Stimulated activated CD8-positive, alpha-beta memory T cell treated with anti-CD3 and anti-CD28 coated beads, Interleukin-7, amount 100 ng/mL, for 1 hour (primary cell): ENCODE measurements around the gene GBF1.
"Not testable (repeated sequence)": the region's sequence is repeated elsewhere in the genome, so short reads cannot be mapped to it uniquely, and the experiment has no call there.

ENCODE experiments used
- DNase-seq, 2 donors: peaks; one replicate each; pipeline ENCODE4 v3.0.0-alpha.2; 2020; ENCODE audit warnings: low read depth in 2 of 2

Gene GBF1, protein sequence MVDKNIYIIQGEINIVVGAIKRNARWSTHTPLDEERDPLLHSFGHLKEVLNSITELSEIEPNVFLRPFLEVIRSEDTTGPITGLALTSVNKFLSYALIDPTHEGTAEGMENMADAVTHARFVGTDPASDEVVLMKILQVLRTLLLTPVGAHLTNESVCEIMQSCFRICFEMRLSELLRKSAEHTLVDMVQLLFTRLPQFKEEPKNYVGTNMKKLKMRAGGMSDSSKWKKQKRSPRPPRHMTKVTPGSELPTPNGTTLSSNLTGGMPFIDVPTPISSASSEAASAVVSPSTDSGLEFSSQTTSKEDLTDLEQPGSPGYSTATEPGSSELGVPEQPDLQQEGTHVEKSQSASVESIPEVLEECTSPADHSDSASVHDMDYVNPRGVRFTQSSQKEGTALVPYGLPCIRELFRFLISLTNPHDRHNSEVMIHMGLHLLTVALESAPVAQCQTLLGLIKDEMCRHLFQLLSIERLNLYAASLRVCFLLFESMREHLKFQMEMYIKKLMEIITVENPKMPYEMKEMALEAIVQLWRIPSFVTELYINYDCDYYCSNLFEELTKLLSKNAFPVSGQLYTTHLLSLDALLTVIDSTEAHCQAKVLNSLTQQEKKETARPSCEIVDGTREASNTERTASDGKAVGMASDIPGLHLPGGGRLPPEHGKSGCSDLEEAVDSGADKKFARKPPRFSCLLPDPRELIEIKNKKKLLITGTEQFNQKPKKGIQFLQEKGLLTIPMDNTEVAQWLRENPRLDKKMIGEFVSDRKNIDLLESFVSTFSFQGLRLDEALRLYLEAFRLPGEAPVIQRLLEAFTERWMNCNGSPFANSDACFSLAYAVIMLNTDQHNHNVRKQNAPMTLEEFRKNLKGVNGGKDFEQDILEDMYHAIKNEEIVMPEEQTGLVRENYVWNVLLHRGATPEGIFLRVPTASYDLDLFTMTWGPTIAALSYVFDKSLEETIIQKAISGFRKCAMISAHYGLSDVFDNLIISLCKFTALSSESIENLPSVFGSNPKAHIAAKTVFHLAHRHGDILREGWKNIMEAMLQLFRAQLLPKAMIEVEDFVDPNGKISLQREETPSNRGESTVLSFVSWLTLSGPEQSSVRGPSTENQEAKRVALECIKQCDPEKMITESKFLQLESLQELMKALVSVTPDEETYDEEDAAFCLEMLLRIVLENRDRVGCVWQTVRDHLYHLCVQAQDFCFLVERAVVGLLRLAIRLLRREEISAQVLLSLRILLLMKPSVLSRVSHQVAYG (N-terminal part only)

GRCh38 chr10:102245082-102245931 is at the start of gene GBF1:
GBF1 (plus strand) TSS chr10:102245532; CDS start chr10:102258939, 13,407 bp downstream.
- peak; percentile 68 to 70 for DNase-seq

- DNase-seq: no peak
Measured at GRCh38 chr10:102196893-102197292, 48.4 kb upstream of the GBF1 start.

- DNase-seq: no peak
Measured at GRCh38 chr10:102198027-102198426, 47.3 kb upstream of the GBF1 start.

DNA sequence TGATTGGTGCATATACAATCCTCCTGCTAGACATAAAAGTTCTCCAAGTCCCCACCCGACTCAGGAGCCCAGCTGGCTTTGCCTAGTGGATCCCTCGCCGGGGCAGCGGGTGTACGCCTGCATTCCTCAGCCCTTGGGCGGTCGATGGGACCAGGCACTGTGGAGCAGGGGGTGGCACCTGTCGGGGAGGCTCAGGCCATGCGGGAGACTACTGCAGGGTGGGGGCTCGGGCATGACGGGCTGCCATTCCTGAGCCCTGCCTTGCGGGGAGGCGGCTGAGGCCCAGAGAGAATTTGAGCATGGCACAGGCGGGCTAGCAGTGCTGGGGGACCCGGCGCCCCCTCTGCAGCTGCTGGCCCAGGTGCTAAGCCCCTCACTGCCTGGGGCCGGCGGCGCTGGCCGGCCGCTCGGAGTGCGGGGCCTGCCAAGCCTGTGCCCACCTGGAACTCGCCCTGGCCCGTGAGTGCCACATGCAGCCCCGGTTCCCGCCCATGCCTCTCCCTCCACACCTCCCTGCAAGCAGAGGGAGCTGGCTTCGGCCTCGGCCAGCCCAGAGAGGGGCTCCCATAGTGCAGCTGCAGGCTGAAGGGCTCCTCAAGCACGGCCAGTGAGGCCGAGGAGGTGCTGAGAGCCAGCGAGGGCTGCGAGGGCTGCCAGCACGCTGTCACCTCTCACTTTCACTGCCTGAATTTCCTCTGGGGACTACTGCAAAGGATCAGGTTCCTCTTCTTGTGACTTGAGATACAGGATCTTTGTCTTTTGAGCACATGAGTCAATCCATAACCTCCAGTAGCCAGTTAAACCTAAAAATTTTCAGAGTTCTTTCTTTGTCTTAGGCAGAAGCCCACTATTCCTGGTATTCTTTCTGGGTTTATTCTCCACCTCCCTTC is 44.3 kb upstream of the GBF1 start:
- DNase-seq: no peak

DNA sequence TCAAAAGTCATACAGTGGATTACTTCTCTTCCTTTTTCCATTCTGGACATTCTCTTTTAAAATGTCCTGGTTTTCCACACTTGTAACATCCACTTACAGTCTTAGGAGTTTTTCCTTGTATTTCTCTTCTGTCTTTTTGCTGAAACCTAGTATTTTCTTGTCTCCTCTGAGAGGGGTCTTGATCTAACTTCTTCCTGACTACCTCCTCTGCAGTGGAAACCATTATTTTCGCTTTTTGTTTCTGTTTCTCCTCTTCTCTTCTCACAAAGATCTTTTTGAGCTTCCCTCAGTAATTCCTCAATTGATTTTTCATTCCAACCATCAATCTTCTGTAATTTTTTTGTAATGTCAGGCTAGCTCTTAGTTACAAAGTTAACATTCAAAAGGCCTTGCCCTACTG is 42.9 kb upstream of the GBF1 start:
- no peak for DNase-seq

DNA sequence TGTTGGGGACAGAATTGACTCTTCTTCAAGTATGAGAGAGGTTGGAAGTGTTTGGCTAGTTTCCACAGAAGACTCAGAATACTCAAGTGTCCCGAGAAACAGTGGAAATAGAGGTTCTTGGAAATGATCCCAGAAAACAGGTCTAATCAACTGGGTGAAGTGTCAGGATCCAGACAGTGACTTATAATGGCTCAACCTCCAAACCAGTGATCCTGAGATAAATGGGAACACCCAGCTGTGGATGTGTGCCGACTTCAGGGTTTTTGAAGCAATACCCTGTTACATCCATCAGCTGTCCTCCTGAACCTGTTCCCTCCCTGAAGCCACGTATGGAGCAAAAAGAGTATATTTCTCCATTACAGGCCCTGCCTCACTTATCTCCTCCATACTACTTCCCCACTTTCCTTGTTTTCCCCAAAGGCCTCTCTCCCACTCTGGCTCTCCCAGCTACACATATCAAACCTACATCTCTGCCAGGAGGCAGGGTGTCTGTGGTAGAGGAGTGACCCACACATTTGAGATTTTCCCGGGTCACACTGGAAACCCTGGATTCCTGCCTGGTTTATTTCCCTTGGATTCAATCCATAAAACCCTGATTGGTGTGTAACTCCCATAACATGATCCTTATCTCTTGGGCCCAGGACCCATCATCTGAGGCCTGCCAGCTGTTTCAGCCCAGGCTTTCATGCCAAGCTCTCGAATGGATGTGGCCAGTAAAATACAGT is 36.9 kb upstream of the GBF1 start:
- no peak for DNase-seq

- no peak for DNase-seq
Measured at GRCh38 chr10:102211615-102212299, 33.6 kb upstream of the GBF1 start.

DNA sequence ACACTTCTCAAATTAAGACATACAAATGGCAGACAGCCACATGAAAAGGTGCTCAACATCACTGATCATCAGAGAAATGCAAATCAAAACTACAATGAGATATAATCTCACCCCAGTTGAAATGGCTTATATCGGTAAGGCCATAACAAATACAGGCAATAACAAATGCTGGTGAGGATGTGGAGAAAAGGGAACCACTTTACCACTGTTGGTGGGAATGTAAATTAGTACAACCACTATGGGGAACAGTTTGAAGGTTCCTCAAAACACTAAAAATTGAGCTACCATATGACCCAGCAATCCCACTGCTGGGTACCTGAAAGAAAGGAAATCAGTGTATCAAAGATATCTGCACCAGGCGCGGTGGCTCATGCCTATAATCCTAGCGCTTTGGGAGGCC is 31.7 kb upstream of the GBF1 start:
- DNase-seq: not testable (repeated sequence)

GRCh38 chr10:102219370-102219769 is 26.0 kb upstream of the GBF1 start:
- DNase-seq: no peak

GRCh38 chr10:102220612-102221011 is 24.7 kb upstream of the GBF1 start:
- DNase-seq: no peak

DNA sequence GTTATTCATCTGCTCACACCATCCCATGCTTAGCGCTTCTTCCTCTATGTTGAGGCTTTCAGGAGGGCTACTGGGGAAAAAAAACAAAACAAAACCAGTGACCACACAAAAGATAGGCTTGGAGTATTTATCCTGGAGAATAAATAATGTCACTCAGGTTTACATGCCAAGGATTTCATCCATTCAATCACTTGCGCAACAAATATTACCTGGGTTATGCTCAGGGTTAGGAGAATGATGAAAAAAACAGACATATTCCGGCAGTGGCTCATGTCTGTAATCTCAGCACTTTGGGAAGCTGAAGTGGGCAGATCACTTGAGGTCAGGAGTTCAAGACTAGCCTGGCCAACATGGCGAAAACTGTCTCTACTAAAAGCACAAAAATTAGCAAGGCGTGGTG is 22.5 kb upstream of the GBF1 start:
- no peak for DNase-seq

DNA sequence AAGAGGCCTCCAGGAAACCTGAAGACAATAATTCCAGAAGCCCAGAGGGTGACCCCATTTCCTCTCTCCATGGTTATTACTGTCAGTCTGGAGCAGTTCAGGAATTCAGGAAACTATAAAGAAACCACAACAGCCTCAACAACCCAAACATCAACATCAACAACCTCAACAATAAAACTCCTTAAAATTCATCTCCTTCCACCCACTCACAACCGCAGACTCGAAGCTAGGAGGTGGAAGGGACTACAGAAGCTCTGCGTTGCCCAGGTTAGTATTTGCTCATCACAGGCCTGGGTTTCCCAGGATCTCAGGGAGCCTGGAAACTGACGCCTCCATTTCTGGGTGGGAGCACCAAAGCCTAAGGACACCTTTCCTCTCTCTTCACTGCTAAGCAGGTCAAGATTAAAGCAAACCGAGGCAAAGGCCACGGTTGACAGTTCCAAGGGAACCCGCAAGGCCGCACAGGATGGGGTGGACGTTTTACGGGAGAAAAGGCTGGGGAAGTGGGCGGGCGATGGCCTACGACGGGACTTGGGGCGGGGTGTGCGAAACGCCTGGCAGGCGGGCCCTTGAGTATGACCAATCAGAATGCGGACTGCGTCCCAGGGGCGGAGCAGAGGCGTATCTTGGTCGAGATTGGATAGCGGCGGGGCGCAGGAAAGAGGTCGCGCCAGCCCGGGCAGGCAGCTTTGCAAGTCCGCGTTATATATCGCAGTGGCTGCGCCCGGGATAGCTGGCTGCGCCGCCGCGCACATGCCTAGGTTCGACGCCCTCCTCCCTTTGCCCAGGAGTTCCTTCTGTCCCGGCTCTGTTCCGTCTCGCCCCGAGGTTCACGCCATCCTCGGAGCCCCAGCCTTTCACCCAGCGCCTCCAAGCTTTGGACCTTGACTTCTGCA is 19.4 kb upstream of the GBF1 start, which contains the start of gene ELOVL3:
TSS of gene ELOVL3 (plus strand) at position 654 of the 896 bp plus-strand sequence. CDS start 250 bp downstream, outside the sequence.
- peak; percentile 51 to 61 for DNase-seq

DNA sequence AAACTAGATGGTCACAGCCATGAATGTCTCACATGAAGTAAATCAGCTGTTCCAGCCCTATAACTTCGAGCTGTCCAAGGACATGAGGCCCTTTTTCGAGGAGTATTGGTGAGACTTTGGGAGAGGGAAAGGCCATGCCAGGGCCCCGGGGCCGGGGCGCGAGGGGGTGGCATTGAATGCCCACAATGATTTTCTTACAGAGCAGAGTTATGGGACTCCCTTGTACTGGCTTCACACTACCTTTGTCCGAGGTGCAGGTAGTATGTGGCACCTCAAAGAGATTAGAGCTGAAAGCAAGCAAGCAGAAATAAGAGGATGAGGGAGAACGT is 18.8 kb upstream of the GBF1 start:
- DNase-seq: no peak

DNA sequence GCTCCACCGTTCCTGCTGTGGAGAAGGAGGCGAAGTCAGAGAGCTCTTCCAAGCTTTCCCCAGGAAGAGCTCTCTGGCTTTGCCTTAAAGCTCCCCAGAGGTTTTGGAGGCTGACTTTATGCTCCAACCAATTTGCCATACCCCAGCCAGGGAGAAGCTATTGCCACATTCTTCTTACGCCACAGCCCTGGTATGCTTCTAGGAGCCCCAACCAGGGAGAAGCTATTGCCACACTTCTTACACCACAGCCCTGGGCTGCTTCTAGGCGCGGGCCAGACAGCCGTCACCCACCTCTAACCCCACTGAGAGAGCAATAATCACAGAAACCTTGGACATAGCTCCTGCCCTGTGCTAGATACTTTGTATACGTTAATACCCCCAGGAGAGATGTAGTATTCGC is 18.3 kb upstream of the GBF1 start:
- no peak for DNase-seq

- peak; percentile 68 to 77 for DNase-seq
Measured at GRCh38 chr10:102229810-102230263, 15.5 kb upstream of the GBF1 start.

DNA sequence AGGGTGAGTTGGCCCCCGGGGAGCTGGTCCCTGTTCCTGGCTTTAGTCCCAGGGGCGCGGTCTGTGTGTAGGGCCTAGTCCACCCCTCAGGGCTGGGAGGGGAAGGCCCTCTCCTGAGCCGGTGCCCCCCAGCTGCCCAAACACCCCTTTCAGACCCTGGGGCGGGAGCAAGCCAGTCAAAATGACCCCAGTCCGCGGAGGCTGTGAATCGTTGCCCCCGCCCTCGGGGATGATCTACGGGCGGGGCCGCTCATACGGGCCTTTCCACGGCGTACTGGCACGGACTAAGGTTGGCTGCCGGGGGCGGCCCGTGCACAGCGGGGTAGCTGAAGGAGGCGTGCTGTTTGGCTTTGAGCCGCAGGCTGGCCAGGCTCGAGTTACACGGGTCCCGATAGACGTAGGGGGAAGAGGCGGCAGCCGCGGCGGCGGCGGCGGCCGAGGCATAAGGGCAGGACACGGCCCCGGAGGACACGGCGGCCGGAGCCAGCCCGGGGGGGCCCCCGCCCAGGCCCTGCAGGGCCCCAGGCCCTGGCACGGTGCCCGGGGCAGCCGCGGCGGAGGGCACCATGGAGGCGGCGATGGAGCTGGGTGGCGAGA is 15.0 kb upstream of the GBF1 start:
- DNase-seq: no peak

GRCh38 chr10:102230861-102231356 is 14.4 kb upstream of the GBF1 start:
- no peak for DNase-seq
